ENCODE measurements around the gene ZFAND2B. TPM values are rescaled to one million over a fixed set of nuclear protein-coding genes. Genes with fewer than 3 reads are reported as not detected.
A peak's percentile ranks its signal among the peaks of the same experiment; 100 is the strongest.

Gene ZFAND2B
- total RNA-seq, 1 experiment from 2014 or later: 47.5 TPM

DNA sequence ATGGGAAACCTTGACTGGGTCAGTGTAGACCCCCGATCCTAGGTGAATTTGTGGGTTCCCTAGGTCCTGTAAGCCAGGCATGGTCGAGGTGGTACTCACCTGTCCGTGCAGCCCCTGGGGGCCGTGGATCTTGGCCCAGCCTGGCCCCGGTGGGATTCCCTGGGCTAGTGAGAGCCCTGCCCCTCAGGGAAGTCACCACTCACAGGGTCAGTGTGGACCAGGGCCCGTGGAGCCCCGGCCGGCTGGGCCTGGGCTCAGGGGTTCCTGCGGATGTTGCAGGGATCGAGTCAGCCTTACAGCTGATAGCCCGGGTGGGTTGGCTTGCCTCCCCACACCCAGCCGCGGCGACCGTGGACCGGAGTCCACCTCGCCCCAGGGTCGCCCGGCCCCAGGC lies 22.3 kb downstream of the ZFAND2B start:
- peaks cover 4% of the 10 kb centered on the region for H3F3A ChIP-seq (ENCODE audit: low read length, unreplicated experiment)
- peaks cover 17% of the 10 kb centered on the region for H3K4me1 ChIP-seq (ENCODE audit: insufficient read depth, low read length)
- no peaks in the 10 kb centered on the region for H3K9me3 ChIP-seq (ENCODE audit: low read length)
- peak overlapping the region; percentile 74 for H3K4me3 ChIP-seq (ENCODE audit: low read length)
- peaks cover 19% of the 10 kb centered on the region for H3K36me3 ChIP-seq (ENCODE audit: low read depth, low read length)
- peak overlapping the region; percentile 89; the same call in 1 of the 2 replicates for H2AFZ ChIP-seq (ENCODE audit: low read length)
- BruUV-seq (replicated peaks): no TSS peak
- no peak overlapping the region for H3K27ac ChIP-seq (ENCODE audit: low read length)
- no peaks in the 10 kb centered on the region for H3K27me3 ChIP-seq (ENCODE audit: low read length)
- CTCF ChIA-PET: no interaction called here
- TF ChIP-seq, protein P1, sequence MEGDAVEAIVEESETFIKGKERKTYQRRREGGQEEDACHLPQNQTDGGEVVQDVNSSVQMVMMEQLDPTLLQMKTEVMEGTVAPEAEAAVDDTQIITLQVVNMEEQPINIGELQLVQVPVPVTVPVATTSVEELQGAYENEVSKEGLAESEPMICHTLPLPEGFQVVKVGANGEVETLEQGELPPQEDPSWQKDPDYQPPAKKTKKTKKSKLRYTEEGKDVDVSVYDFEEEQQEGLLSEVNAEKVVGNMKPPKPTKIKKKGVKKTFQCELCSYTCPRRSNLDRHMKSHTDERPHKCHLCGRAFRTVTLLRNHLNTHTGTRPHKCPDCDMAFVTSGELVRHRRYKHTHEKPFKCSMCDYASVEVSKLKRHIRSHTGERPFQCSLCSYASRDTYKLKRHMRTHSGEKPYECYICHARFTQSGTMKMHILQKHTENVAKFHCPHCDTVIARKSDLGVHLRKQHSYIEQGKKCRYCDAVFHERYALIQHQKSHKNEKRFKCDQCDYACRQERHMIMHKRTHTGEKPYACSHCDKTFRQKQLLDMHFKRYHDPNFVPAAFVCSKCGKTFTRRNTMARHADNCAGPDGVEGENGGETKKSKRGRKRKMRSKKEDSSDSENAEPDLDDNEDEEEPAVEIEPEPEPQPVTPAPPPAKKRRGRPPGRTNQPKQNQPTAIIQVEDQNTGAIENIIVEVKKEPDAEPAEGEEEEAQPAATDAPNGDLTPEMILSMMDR (conservative IDR thresholded peaks at IDR 0.05; ENCODE audit: low read depth, low read length): no peak
- TF ChIP-seq EZH2 (IDR thresholded peaks at IDR 0.05; ENCODE audit: low read length, unreplicated experiment) (no peak), EZH2phosphoT487 (IDR thresholded peaks at IDR 0.05; ENCODE audit: borderline replicate concordance, low read length) (no peak)
- H3K4me2 ChIP-seq (ENCODE audit: low read length): peak overlapping the region; percentile 100
- intact Hi-C loops (cut with micrococcal nuclease): loop anchor here (1.0 kb wide), 1 partner anchor 20 kb away; no protein-coding TSS in a partner anchor
- H3K79me2 ChIP-seq (ENCODE audit: low read length): peaks cover 51% of the 10 kb centered on the region
- ATAC-seq (peak; percentile 26), DNase-seq (no peak)
- H3K9ac ChIP-seq (ENCODE audit: low read length): peak overlapping the region; percentile 86
- POLR2A ChIA-PET (ENCODE audit: unreplicated experiment): interaction anchor here (1.2 kb wide), 1 partner anchor 66 kb away, joined by 3 read pairs; no protein-coding TSS in a partner anchor
- H4K20me1 ChIP-seq (ENCODE audit: low read length): no peaks in the 10 kb centered on the region
- H3K9me2 ChIP-seq (replicated peaks; ENCODE audit: low read length): no peaks in the 10 kb centered on the region

DNA sequence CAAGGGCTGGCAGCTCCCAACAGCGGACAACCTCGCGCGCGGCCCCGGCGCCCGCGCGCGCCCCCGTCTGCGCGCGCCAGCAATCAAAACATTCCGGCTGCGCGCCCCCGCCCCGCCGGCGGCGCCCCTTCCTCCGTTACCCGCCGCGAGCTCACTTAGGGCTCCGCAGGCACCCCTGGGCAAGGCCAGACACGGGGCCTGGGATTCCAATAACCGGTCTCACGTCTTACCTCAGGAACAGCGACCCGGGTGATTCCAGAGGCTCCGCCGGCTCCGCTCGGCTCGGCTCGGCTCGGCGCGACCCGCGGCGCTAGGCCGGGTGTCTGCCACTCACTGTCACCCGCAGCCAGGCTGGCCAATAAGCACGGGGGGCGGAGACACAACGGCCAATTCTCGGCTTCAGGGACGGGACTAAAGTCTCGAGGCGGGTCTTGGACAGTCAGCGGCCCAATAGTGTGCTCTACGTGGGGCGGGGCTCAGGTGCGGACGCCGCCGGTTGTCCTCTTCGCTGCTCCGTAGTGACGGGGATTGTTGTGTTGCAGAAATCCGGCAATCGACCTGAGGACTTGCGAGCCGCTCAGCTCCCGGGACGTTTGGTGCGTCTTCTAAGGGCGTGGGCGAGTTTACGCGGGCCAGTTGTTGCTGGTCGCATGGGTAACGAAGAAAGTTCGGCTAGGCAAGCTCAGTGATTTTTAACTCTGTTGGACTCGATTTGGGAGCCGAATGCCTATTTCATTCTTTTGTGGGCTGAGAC lies 22.9 kb downstream of the ZFAND2B start, which contains the start of the genes ANKZF1 and ATG9A:
Gene ANKZF1 (plus strand): TSS at position 502 of the 754 bp plus-strand sequence. CDS start 452 bp downstream, outside the sequence.
Gene ATG9A (minus strand): TSS at position 332 of the 754 bp plus-strand sequence. CDS start 1,612 bp downstream, outside the sequence.
- Histone ChIP-seq H3K9me3 (ENCODE audit: low read length) (no peaks in the 10 kb centered on the region), H3K36me3 (ENCODE audit: low read depth, low read length) (peaks cover 19% of the 10 kb centered on the region), H3K27ac (ENCODE audit: low read length) (peak within 1 kb of the TSS; percentile 54), H2AFZ (ENCODE audit: low read length) (peak within 1 kb of the TSS; percentile 89), H3F3A (ENCODE audit: low read length, unreplicated experiment) (peaks cover 4% of the 10 kb centered on the region), H3K79me2 (ENCODE audit: low read length) (peaks cover 51% of the 10 kb centered on the region), H3K4me1 (ENCODE audit: insufficient read depth, low read length) (peaks cover 17% of the 10 kb centered on the region), H4K20me1 (ENCODE audit: low read length) (no peaks in the 10 kb centered on the region), H3K4me2 (ENCODE audit: low read length) (peak within 1 kb of the TSS; percentile 100), H3K4me3 (ENCODE audit: low read length) (peak within 1 kb of the TSS; percentile 74), H3K27me3 (ENCODE audit: low read length) (no peaks in the 10 kb centered on the region), H3K9me2 (replicated peaks; ENCODE audit: low read length) (no peaks in the 10 kb centered on the region), H3K9ac (ENCODE audit: low read length) (peak within 1 kb of the TSS; percentile 86)
- DNase-seq (peak; percentile 99), ATAC-seq (peak; percentile 97)
- no peak for TF ChIP-seq EZH2phosphoT487 (IDR thresholded peaks at IDR 0.05; ENCODE audit: borderline replicate concordance, low read length)
- no peak for TF ChIP-seq EZH2 (IDR thresholded peaks at IDR 0.05; ENCODE audit: low read length, unreplicated experiment)
- TF ChIP-seq, protein P1 (conservative IDR thresholded peaks at IDR 0.05; ENCODE audit: low read depth, low read length): no peak
- BruUV-seq (replicated peaks): no TSS peak
- ChIA-PET CTCF (interaction anchor here (0.6 to 0.7 kb wide), 2 partner anchors 20 to 23 kb away, joined by 3 to 6 read pairs; partner anchors contain the start of gene ZFAND2B), POLR2A (ENCODE audit: unreplicated experiment) (interaction anchor here (0.6 to 1.2 kb wide), 5 partner anchors 9 to 66 kb away, joined by 3 to 6 read pairs (median 4); partner anchors contain the start of gene ZFAND2B)
- intact Hi-C loops (cut with micrococcal nuclease): loop anchor here (1.0 kb wide), 1 partner anchor 20 kb away; no protein-coding TSS in a partner anchor
